A549 (cell line): Measurements from ENCODE around the gene CNOT2.

ENCODE experiments used
- CBX8 ChIP-seq: fragments of 200-600 bp; sonication (generic); IDR thresholded peaks from 2 replicates; pipeline ENCODE4 v1.6.1; 2016
- HDAC2 ChIP-seq: fragments of 200-600 bp; sonication (generic); IDR thresholded peaks from 2 replicates; pipeline ENCODE4 v1.6.1; 2016
- HOXA7 ChIP-seq: fragments of 250-450 bp; sonication (Bioruptor Pico); IDR thresholded peaks from 2 replicates; pipeline ENCODE4 v1.5.0; 2020; ENCODE audit warnings: mild to moderate bottlenecking, moderate library complexity
- PHF8 ChIP-seq: fragments of 200-600 bp; sonication (generic); IDR thresholded peaks from 2 replicates; pipeline ENCODE4 v1.6.1; 2016; ENCODE audit warnings: low read depth, mild to moderate bottlenecking, antibody characterized with exemption, moderate library complexity, borderline replicate concordance
- RARB ChIP-seq: fragments of 250-450 bp; sonication (Bioruptor Pico); IDR thresholded peaks from 2 replicates; pipeline ENCODE4 v1.8.0; 2021; ENCODE audit warnings: mild to moderate bottlenecking, moderate library complexity
- RCOR1 ChIP-seq: fragments of 150-350 bp; IDR thresholded peaks from 2 replicates; pipeline ENCODE4 v1.6.1; 2014; ENCODE audit warnings: antibody characterized with exemption, low read length, low read depth
- TF ChIP-seq, protein P1 (sequence below): fragments of >200 bp; sonication (Bioruptor Twin); formaldehyde crosslinking; IDR thresholded peaks from 3 replicates; pipeline ENCODE4 v1.5.1; 2016
- TF ChIP-seq, protein P2 (sequence below): IDR thresholded peaks from 2 replicates; pipeline ENCODE4 v1.6.1; 2012

DNA sequence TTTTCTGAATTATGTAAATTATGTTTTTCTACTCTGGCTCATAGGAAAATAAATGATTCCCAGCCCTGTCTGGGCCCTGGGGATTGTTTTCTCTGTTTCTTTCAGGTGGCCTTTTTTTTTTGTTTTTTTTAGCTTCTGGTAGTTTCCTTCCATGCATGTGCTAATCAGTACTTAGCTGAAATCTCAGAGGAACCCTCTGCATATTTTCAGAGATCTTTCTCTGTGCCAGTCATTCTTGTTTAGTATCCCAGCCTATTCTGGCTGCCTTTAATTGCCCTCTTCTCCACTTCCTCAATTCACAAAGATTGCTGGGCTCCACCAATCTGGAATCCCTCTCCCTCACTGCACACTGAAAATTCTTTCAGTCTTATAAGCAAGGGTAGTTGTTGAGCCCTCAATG, 46.9 kb downstream of the CNOT2 start:
- TF ChIP-seq PHF8 (no peak), RARB (CRISPR knock-in tag) (no peak), CBX8 (no peak), HDAC2 (no peak), HOXA7 (CRISPR knock-in tag) (no peak), RCOR1 (no peak)
- TF ChIP-seq, protein P1, sequence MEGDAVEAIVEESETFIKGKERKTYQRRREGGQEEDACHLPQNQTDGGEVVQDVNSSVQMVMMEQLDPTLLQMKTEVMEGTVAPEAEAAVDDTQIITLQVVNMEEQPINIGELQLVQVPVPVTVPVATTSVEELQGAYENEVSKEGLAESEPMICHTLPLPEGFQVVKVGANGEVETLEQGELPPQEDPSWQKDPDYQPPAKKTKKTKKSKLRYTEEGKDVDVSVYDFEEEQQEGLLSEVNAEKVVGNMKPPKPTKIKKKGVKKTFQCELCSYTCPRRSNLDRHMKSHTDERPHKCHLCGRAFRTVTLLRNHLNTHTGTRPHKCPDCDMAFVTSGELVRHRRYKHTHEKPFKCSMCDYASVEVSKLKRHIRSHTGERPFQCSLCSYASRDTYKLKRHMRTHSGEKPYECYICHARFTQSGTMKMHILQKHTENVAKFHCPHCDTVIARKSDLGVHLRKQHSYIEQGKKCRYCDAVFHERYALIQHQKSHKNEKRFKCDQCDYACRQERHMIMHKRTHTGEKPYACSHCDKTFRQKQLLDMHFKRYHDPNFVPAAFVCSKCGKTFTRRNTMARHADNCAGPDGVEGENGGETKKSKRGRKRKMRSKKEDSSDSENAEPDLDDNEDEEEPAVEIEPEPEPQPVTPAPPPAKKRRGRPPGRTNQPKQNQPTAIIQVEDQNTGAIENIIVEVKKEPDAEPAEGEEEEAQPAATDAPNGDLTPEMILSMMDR = no peak
- TF ChIP-seq, protein P2, sequence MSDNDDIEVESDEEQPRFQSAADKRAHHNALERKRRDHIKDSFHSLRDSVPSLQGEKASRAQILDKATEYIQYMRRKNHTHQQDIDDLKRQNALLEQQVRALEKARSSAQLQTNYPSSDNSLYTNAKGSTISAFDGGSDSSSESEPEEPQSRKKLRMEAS = no peak
